IPS DF 4.7 (cell line): ENCODE measurements around the gene MYLK3.

Experiments used
- DNase-seq: peaks from one replicate; pipeline ENCODE4 v3.0.0-alpha.2; 2013; ENCODE audit warnings: low spot score; ENCODE audit errors: extremely low read depth

MYLK3 gene

DNA sequence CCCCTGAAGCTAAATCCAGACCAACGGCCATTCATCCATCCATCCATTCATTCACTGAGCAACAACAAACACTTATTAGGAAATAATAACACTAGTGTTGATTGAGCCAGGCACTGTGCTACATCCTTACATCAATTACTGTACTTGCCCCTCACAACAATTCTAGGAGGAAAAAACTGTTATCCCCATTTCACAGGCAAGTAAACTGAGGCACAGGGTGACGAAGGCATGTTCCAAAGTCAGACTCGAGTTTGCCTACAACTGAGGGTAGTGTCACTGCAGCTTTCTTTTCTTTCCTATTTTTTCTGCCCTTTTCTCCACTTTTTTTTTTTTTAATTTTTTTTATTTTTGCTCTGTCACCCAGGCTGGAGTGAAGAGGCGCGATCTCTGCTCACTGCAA is 11.2 kb upstream of the MYLK3 start:
- no peak for DNase-seq

DNA sequence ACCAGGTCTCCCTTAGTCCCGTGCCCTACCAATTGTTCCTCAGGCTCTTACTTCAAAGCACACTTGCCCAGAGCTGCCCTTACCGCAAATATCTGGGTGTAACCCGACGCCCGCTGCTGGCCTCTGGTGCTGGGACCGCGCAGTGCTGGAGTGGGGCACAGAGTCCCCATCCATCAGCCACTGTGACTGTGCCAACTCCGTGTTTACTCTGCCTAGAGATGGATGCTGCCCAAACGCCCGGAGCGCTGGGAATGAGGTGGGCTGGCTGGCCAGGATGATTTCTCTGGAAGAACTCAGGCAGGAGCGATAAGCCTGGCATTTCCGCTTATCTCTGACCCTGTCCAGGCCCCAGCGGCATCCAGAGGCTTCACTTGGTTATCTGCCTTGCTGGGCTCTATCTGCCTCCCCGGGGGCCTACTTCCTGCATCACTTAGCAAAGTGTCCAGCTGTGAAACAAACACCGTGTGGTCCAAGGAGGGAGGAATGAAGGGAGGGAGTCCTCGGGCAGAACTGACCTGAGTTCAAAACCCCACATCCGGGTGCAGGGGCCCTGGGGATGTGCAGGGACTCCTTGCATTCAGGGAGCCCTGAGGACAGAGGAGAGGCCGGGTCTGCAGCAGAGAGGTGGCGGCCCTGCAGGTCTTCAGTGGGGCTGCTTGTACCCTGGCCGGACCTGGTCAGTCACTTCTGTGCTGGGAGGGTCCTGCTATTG is 9.4 kb upstream of the MYLK3 start:
- no peak for DNase-seq

GRCh38 chr16:46756772-46757171 is 8.6 kb upstream of the MYLK3 start:
- DNase-seq = no peak

DNA sequence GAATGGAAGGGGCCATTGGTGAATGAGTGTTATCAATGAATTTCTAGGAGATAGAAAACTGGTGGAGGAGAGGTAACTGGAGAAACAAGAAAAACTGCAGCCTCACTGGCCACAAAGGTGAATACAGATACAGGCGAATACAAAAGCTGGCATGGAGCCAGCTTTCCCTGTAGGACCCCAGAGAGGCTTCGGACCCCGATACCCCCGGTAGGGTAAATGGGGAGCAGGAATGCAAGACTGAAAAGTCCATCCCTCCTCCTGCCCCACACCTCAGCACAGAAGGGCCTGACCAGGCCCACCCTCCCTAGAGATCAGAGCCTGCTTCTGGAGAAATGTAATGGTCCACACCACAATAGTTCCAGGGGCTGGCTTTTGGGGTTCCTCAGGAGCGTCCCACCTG is 4.9 kb upstream of the MYLK3 start:
- DNase-seq = no peak

- no peak for DNase-seq
Observed at GRCh38 chr16:46751381-46751780, 3.2 kb upstream of the MYLK3 start.

DNA sequence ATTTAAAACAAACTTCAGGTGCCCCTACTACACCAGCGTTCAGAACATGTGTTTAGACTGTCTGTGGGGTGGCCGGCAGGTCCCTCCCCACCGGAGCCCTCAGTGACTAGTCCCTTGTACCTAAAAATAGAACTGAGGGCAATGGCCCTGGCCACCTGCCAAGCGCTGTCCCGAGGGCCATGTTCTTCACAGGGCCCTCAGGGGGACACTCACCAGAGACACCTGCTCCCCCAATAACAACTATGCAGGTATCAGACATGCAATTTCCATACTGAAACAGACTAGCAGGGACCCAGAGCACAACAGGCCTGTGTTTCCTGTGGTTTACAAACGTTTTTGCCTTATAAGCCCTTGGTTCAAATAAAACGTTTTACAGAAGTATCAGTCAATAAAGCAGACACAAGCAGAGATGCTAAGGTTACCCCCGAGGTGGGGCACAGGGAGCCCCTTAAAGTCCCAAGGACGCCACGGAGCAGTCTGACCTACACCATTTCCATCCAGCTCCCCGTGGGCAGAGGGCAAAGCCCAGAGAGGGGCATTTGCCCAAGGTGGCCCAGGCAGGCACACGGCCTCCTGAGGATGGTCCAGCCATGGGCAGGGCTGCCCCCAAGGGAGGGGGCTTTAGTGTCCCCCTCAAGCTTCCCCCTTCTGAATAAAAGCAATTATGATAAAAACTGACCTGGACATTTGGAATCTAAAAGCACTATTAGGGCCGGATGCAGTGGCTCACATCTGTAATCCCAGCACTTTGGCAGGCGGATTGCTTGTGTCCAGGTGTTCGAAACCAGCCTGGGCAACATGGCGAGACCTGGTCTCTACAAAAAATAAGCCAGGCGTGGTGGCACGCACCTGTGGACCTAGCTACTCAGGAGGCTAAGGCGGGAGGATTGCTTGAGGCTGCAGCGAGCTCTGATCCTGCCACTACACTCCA is 896 bp upstream of the MYLK3 start:
- no peak for DNase-seq

DNA sequence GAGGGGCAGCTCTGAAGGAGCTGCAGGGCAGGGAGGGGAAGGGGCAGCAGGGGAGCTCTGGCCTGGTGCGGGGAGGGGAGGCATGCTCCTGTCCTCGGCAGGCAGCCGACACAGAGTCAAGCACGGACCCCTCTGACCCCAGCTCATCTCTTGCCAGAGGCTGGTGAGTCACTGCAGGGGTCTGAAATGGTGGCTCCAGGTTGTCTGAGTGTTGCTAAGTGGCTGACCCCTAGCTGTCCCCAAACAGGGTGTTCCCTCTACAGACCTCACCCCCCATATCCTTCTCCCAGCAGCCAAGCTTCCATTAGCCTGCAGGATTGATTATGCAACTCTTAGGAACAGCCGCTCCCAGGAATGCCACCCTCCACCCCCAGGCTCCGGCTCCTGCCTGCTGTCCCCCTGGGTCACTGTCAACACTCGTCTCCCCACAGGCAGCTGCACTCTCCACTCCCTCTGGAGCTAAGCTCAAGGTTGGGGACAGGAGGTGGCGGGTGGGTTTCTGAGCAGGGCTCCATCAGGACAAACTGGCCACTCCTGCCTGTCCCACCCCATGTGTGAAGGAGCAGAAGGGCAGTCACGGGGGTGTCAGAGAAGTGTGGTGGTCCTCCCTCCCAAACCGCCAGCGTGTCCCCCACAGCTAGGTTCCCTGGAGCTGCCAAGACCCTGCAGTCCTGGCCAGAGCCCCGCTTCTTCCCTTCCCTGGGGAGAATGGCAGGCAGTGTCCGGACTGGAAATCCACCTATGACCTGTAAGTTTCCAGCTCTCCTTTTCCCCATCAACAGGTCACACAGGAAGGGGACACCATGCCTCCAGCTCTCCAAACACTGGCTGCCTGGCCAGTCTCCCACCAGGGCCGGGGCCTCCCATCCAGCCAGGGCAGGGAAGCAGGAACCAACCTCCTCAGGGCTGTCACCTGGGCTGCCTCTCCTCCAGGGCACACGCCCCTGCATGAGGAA is 1.0 kb downstream of the MYLK3 start:
- no peak for DNase-seq

- no peak for DNase-seq
Observed at GRCh38 chr16:46745617-46746016, 2.5 kb downstream of the MYLK3 start.

DNA sequence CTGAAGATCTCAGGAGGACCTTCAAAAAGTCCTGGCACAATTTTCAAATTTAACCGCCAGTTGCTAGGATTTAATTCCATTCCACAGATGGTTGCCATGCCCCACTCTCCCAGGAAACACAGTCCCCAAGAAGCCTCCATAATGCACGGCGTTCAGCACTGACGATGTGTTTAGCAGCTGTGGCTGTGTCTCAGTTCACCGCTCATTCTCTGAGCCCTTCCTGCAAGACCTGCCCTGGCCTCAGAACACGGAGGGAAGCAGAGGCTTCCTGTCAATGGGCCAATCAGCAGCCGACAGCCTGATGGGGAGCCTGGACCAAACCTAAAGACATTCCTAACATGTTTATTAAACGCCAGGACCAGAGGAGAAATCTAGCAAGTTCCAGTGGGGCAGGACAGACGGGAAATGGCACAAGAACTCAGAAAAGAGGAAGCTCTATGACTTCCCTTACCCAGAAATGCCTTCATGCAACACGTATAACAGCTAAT is 4.9 kb downstream of the MYLK3 start:
- DNase-seq = no peak

DNA sequence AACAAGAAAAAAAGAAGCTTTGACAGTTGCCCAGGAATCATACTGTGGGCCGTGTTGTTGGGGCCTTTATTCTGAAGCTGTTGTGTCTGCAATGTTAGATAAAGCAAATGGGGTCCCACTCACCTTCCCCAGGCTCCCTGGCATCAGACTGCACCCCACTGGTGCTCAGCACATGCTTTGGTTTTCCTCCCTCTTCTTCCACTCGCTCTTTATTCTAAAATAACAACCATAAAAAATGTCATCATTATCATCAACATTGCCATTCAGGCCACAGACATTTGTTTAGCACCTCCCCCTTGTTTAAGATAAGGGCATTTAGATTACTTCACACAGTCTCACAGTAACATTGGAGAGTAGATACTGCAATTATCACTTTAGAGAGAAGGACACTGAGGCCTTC is 8.2 kb downstream of the MYLK3 start:
- no peak for DNase-seq

DNA sequence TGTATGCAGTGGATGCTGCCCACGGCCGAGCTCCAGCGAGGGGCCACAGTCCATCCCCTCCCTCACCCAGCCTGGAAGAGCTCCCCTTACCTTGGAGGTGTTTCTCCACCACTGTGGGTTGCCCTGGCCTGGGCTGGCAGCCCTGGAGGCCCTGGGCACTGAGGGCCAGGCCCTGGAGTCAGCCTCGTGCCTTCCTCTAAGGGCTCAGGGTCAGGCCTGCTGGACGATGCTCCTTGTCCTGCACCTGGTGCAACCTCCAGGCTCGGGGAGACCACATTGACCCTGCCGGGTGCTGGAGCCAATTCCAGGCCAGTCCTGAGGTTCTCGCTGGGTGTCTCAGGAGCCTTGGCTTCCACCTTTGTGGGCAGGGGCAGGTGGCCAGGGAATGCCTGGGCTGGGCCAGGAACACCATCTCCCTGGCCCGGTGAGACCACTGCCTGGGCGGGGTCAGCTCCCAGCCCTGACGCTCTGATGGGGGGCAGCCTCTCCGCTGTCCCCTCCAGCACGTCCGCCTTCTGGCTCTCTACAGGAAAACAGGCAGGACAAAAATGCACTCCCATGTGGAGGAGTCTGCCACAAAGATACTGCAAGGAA is 10.4 kb downstream of the MYLK3 start:
- no peak for DNase-seq

GRCh38 chr16:46736695-46737094 is 11.4 kb downstream of the MYLK3 start:
- no peak for DNase-seq

DNA sequence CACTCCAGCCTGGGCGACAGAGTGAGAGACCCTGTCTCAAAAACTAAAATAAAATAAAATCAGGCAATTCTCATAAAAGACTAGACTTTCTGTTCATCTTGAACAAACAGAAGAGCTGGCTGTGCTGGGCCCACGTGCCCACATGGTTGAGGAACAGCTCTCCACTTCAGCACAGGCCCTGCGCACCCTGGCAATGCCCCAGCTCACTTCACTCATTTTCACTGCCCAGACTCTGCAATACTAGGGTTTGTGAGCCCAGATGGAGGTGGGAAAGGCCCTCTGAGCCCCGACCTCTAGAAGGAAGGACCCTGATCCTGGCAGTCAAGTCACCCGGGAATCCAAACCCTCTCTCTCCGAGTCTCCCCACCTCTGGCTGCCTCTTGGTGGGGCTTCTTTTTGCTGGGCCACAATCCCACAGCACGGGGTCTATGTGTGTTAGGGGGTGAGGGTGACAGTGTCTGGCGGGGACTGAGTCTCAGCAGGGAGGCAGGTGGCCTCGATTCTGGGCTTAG is 14.8 kb downstream of the MYLK3 start:
- DNase-seq = no peak

DNA sequence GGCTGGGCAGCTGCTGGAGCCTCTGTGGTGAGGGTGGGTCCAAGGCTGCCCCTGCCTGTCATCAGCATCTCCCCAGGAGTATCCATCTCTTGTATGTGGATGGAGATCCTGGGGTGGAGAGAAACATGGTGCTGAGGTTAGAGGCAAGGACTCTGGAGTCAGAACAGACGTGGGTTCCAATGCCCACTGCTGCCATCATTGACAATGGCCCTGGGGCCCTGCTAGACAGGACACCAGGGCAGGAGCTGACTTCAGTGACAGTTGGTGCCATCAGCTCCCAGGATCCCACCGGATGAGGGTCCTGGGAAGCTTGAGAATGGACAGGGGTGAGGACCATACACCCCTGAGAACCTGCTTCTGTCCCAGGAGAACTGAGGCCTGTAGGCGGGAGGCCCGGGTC is 15.6 kb downstream of the MYLK3 start:
- no peak for DNase-seq

DNA sequence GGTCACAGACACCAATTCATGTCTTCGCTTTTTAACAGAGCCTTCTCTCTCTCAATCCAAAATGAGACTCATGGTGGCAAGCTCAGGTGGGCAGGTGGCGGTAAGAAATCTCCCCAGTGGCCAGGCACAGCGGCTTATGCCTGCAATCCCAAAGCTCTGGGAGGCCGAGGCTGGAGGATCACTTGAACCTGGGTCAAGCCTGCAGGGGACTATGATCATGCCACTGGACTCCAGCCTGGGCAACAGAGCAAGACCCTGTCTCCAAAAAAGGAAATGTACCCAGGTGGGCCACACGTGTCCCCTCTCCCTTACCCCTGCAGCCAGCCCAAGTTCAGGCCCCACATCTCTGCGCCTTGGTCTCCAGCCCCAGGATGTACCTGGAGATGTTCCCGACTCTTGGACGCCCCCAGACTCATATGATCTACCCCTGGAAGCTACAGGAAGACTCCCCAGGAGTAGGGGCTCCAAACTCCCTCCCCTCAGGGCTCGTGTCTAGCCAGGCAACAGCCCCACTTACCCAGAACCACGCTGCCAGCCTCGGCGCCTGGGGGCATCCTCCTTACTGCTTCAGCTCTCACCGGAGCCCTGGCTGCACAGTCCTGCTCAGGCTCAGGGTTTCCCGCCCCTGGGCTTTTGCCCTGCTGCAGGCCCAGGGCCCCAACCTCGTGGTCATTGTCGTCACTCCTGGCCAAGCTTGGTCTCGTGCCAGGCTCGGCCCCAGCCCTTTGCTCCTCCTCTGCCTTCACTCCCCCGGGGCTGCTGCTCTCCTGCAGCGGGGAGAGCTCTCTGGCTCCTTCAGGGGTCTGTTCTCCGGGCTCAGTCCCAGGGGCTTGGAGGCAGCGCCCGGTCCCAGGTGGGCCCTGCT is 16.2 kb downstream of the MYLK3 start:
- no peak for DNase-seq

DNA sequence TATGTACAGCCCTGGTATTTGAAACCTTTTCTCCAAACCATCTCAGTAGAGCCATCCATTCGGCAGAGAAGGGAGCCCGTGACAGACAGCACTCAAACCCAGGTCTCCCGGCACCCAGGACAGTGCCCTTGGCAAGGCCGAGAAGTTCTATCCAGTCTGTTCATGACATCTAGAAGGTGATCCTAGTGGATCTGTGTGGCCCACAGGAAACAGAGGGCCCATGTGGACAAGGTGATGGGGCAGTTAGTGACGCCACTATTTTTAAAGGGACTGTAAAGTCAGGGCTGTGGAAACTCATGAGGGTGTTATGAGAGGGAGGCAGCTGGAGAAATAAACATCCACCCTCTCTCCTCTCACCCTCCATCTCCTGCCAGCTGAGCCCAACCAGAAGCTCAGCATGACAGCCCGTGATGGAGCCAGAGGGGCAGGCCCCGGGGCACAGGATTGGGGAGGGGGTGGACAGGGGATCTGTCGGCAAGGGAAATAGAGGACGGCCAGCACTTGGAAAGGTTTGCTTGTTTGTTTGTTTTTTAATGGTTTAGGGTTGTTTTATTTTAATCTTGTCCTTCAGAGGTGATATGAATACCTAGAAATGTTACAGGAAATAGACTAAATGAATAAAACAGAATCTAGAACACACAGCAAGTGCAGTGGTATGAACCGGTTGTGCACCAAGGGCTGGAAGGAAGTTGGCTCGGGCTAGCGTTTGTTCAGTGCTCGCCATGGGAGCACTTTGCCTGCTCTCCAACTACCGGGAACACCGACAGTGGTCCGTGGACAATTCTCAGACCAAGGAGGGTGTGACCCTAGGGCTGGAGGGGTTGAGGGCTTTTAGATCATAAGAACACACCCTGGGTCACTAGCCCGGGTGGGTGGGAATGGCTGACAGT is 17.1 kb downstream of the MYLK3 start:
- no peak for DNase-seq

DNA sequence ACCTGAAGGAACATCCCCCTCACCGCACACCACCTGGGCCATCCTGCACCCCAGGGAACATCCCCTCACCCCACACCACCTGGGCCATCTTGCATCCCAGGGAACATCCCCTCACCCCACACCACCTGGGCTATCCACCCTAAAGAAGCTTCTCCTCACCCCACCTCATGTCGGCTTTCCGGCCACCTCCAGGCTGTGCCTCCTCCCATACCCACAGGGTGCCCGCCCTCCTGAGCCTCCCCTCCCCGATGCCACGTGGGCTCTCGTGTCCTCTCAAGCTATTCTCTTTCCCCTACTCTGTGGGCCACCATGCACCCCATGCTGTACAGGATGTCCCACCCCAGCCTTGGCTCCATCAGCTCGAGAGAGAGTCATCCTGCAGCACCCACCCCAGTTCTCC is 18.0 kb downstream of the MYLK3 start:
- DNase-seq = no peak

DNA sequence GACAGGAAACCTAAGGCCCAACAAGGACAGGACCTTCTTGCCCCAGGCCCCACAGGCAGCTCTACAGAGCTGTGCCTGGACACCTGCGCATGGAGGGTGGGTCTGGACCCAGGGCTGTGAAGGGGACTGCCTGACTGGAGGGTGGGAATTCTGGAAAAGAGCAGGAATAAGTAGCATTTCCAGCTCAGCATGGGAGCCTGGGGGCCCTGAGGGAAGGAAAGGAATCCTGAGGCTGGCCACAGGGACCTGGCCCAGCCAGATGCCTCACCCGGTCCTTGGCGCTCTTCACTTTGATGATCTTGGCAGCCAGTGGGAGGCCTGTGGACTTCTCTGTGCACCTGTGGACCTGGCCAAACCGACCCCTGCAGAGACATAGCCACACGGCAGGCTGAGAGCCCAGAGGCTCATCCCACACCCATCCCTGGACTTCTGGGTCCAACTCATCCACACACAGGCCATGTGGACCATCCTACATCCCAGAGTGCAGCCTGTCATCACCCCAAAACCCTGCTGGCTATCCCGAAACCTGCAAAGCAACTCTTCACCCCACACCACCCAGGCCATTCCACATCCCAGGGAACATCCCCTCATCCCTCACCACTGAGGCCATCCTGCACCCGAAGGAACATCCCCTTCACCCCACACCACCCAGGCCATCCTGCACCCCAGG is 18.7 kb downstream of the MYLK3 start:
- DNase-seq = no peak
